Duodenal mucosa (tissue), 2 donors: ENCODE measurements around the gene RPL10.
A peak's percentile ranks its signal among the peaks of the same experiment; 100 is the strongest.

Experiments used
- H3K27ac ChIP-seq: one replicate; pipeline ENCODE4 v1.7.0; 2013; ENCODE audit warnings: low read depth, low read length
- H3K27me3 ChIP-seq, 2 donors: one replicate each; pipeline ENCODE4 v1.7.0; 2013; ENCODE audit warnings: low read length in 2 of 2, control low read depth in 1 of 2; ENCODE audit not compliant: insufficient read depth in 2 of 2, control insufficient read depth in 1 of 2
- H3K36me3 ChIP-seq, 2 donors: one replicate each; pipeline ENCODE4 v1.7.0; 2013; ENCODE audit warnings: low read length in 2 of 2, control low read depth in 1 of 2; ENCODE audit not compliant: insufficient read depth in 2 of 2, control insufficient read depth in 1 of 2
- H3K4me1 ChIP-seq, 2 donors: one replicate each; pipeline ENCODE4 v1.7.0; 2013; ENCODE audit warnings: low read length in 2 of 2, control low read depth in 1 of 2; ENCODE audit not compliant: insufficient read depth in 2 of 2, control insufficient read depth in 1 of 2
- H3K4me3 ChIP-seq, 2 donors: one replicate each; pipeline ENCODE4 v1.7.0; 2013; ENCODE audit warnings: low read length in 2 of 2, low read depth in 1 of 2
- H3K9ac ChIP-seq, 2 donors: one replicate each; pipeline ENCODE4 v1.7.0; 2013; ENCODE audit warnings: low read length in 2 of 2, low read depth in 1 of 2
- H3K9me3 ChIP-seq, 2 donors: one replicate each; pipeline ENCODE4 v1.7.0; 2013; ENCODE audit warnings: low read length in 2 of 2, control low read depth in 1 of 2; ENCODE audit not compliant: control insufficient read depth in 1 of 2

RPL10 gene

GRCh38 chrX:154412468-154412867 lies 14.3 kb downstream of the RPL10 start:
- Histone ChIP-seq H3K9ac (peak overlapping the region; percentile 78 to 79), H3K27me3 (no peaks in the 10 kb centered on the region), H3K27ac (peak overlapping the region; percentile 89), H3K4me3 (peak overlapping the region; percentile 66 to 68), H3K36me3 (no peaks in the 10 kb centered on the region), H3K4me1 (peaks cover 7 to 10% of the 10 kb centered on the region in 2 donors), H3K9me3 (no peaks in the 10 kb centered on the region)

DNA sequence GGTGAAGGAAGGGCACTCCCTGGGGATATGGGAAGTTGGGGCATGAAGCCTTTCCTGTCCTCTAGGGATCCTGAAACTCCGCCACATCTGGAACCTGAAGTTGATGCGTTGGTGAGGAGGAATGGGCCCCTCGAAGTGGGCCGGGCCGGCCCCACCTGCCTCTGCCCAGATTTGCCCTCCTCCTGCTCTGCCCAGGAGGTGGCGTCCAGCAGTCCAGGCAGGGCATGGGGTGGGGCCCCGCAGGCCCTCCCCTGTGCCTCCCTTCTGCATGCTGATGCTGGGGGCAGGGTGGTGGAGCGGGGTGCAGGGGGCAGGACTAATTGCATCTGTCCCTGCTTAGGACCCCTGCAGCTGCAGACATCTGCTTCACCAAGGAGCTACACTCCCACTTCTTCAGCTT lies 15.0 kb downstream of the RPL10 start:
- H3K4me1 ChIP-seq: peaks cover 7 to 10% of the 10 kb centered on the region in 2 donors
- H3K4me3 ChIP-seq: no peak overlapping the region
- H3K36me3 ChIP-seq: no peaks in the 10 kb centered on the region
- no peak overlapping the region for H3K9ac ChIP-seq
- H3K27me3 ChIP-seq: no peaks in the 10 kb centered on the region
- no peaks in the 10 kb centered on the region for H3K9me3 ChIP-seq
- no peak overlapping the region for H3K27ac ChIP-seq

DNA sequence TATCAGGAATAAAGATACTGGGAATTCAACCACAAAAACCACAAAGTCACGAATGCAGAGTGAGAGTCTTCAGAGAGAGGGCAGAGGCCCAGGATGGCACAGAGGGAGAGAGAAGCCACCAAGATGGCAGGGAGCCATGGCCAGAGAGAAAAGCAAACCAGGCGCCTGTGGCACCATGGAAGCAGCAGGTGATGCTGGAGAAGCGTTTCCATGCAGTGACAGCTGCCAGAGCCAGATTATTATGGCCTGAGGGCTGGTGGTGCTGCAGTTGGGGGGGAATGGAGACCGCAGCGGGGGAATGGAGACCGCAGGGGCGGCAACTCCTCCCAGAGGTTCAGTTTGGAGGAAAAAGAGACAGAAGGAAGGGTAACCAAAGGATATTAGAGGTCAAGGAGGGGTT lies 19.0 kb downstream of the RPL10 start:
- Histone ChIP-seq H3K27ac (no peak overlapping the region), H3K36me3 (no peaks in the 10 kb centered on the region), H3K9me3 (no peaks in the 10 kb centered on the region), H3K4me1 (peaks cover 4 to 8% of the 10 kb centered on the region in 2 donors), H3K4me3 (no peak overlapping the region), H3K9ac (no peak overlapping the region), H3K27me3 (no peaks in the 10 kb centered on the region)

GRCh38 chrX:154419189-154419588 lies 21.0 kb downstream of the RPL10 start:
- H3K36me3 ChIP-seq: no peaks in the 10 kb centered on the region
- no peak overlapping the region for H3K4me3 ChIP-seq
- no peaks in the 10 kb centered on the region for H3K27me3 ChIP-seq
- no peak overlapping the region for H3K9ac ChIP-seq
- no peaks in the 10 kb centered on the region for H3K4me1 ChIP-seq
- no peaks in the 10 kb centered on the region for H3K9me3 ChIP-seq
- H3K27ac ChIP-seq: no peak overlapping the region

DNA sequence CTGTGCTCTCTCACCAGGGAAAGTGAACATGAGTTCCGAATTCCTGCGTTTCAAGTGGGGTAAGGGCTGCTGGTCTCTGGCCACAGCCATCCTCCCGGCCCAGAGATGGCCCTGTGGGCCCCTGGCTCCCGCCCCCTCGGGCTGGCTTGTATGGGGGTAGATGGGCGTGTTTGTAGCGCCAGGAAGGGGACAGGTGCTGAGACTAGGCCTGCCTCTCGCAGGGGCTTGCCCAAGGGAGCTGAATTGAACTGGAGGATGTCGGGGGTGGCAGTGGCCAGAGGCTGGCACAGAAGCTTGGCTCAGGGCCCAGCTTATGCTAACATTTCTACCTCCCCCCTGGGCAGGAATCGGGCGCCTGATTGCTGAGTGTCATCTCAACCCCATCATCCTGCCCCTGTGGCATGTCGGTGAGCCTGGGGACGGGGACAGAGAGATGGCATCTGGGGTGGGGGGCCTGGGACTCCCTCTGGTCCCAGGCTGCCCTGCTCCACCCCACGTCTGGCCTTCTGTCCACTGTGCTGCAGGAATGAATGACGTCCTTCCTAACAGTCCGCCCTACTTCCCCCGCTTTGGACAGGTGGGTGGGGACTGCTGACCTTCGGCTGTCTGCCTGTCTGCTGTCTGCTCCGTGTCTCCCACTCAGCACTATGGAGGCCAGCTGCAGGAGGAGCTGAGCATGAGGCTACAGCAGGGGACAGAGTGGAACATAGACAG lies 21.7 kb downstream of the RPL10 start:
- Histone ChIP-seq H3K36me3 (no peaks in the 10 kb centered on the region), H3K9me3 (no peaks in the 10 kb centered on the region), H3K4me3 (no peak overlapping the region), H3K27me3 (no peaks in the 10 kb centered on the region), H3K27ac (no peak overlapping the region), H3K4me1 (no peaks in the 10 kb centered on the region), H3K9ac (no peak overlapping the region)

GRCh38 chrX:154420402-154420756 lies 22.2 kb downstream of the RPL10 start:
- Histone ChIP-seq H3K27ac (no peak overlapping the region), H3K9me3 (no peaks in the 10 kb centered on the region), H3K27me3 (no peaks in the 10 kb centered on the region), H3K4me1 (no peaks in the 10 kb centered on the region), H3K36me3 (no peaks in the 10 kb centered on the region), H3K4me3 (no peak overlapping the region), H3K9ac (no peak overlapping the region)

DNA sequence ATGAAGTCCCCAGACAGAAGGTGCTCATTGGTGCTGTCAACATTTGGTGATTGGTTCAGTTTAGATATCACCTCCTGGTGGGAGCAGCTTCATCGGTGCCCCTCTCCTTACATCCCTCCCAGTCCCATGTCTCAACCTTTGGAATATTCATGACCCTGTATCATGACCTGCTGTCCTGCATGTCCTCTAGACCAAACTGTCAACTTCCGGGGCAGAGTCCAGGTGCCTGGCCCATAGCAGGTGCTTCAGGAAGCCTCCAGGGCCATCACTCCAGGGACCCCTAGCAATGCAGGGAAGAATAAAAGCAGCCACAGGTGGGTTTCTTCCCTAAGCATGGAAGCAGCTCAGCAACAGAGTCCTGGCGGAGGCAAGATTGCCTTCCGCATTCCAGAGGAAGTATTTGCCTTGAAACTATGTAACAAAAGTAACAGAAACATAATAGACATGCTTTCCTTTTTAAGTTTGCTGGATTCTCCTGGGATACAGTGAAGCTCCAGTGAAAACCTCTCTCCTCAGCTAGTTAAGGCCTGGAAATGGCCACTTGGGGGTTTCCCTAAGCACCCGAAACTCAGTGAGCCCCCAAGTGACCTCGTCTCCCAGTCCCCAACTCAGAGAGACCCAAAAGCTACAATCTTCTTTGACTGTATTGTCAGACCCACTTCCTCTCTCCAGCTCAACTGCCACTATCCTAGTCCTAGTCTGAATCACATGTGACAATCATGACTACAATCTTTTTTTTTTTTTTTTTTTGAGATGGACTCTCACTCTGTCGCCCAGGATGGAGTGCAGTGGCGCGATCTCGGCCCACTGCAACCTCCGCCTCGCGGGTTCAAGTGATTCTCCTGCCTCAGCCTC lies 29.0 kb downstream of the RPL10 start:
- Histone ChIP-seq H3K9ac (no peak overlapping the region), H3K9me3 (no peaks in the 10 kb centered on the region), H3K27ac (no peak overlapping the region), H3K4me3 (no peak overlapping the region), H3K36me3 (peaks cover under 1 to 4% of the 10 kb centered on the region in 2 donors), H3K4me1 (peaks cover 17 to 20% of the 10 kb centered on the region in 2 donors), H3K27me3 (no peaks in the 10 kb centered on the region)

GRCh38 chrX:154428176-154429171 lies 30.3 kb downstream of the RPL10 start, which contains the start of gene ATP6AP1:
ATP6AP1 (plus strand) TSS chrX:154428677; CDS start chrX:154428693, 16 bp downstream.
- Histone ChIP-seq H3K9me3 (no peaks in the 10 kb centered on the region), H3K4me3 (peak within 1 kb of the TSS; percentile 75 to 76), H3K9ac (peak within 1 kb of the TSS; percentile 57 to 71), H3K27ac (peak within 1 kb of the TSS; percentile 81), H3K27me3 (no peaks in the 10 kb centered on the region), H3K36me3 (peaks cover 4 to 13% of the 10 kb centered on the region in 2 donors), H3K4me1 (peaks cover 17 to 20% of the 10 kb centered on the region in 2 donors)

DNA sequence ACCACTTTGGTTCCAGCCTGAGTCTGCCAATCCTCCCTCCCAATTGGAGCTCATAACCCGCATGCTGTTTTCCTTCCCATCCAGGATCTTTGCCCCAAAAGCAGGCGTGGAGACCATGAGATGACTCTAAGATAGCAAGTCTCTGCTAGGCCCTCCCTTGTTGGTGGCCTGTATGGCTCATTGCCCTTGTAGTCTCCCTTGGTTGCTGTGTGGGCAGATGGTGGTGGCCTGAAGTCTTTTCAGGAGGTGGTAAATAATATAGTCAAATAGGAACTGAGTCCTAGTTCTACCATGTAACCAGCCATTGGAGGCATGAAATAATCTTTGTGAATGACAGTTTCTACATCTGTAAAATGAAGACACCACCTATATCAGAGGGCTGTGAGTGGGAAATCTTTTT lies 31.5 kb downstream of the RPL10 start:
- peaks cover 4 to 23% of the 10 kb centered on the region in 2 donors for H3K36me3 ChIP-seq
- peaks cover 17 to 20% of the 10 kb centered on the region in 2 donors for H3K4me1 ChIP-seq
- peak overlapping the region; percentile 75 to 76 for H3K4me3 ChIP-seq
- no peak overlapping the region for H3K27ac ChIP-seq
- H3K9me3 ChIP-seq: no peaks in the 10 kb centered on the region
- H3K9ac ChIP-seq: peak overlapping the region; percentile 43 to 71
- no peaks in the 10 kb centered on the region for H3K27me3 ChIP-seq
